ENCODE data around the gene KDM5D.

KDM5D gene

DNA sequence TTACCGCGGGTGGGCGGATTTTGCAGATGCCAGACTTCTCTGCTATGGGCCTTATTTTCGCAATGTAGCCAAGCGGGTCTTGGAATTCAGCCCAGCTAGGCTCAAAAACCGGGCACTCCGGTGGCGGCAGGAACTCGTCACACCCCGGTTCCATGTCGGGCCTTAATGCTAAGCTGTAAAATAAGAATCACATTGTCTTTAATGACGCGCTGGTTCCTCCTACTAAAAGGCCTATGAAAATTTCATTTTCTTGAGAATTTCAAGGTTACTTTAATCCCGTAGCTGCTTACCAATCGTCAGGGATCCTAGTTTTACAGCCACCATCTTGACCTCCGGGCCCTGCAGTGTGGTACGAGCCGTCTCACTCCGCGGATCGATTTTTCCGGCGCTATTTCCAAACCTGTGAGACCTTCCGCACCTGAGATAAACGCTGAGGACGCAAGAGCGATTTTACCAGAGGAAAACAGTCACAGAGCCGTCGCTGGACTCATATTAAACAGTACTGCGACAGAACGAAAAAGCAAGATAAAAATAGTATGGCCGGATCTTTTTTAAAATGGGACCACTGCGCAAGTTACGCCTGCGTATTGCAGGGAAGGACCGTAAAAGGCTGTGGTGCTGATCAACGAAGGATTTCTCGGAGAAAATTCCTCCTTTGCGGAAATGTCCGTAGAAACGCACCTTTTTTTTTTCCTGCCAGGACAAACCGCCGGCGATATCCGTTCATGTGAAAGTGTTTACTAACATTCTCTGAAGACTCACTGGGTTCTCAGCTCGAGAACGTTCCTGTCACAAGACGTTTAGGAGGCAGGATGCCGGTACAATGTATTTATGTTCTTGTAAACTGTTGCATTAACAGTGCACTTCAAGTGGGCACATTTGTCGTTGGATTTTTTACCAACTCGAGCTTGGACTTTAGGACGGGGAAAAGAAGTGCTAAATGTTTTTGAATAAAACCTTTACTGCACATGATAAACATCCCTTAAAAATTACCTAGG is at the start of gene KDM5D:
KDM5D (minus strand) TSS at position 346 of the 998 bp plus-strand sequence; CDS start at position 154, 192 bp downstream.
- in situ Hi-C loops (cut with MboI; ENCODE audit: low sequenced_read_pairs) = no loop called here

DNA sequence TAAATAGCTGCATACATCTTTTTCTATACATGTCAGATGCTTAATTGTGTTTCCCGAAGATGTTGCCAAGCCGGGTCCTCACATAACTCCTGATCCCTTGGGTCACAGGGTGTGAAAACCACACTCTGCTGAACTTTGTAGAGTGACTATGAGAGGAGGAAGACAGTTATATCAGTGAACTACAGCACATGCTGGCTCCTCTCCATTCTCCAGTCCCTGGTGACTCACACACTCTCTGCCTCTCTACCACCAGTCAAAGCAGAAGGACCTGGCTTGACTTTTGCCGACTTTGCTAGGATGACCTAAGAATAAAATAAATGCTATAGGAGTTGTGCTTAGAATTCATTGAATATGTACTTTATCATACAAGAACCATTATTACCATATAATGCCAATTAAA is 23.8 kb upstream of the KDM5D start:
- in situ Hi-C loops (cut with MboI; ENCODE audit: low sequenced_read_pairs) = no loop called here

DNA sequence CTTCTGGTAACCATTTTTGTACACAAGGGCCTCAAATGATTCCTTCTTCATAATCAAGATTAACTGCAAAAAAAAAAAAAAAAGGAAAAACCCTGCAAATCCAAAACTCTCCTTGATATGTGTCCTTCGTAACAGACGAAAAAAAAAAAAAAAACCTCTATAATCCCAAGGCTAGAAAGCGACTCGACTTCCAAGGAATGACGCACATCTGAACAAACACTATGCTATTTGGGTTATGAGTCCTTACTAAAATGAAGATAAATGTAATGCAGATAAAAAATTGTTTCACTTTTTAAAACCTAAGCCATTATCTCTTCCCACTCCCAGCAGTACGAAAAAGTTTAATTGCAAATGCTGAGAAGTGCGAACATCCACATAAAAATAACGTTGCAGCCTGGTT is 1.2 kb downstream of the KDM5D start:
- in situ Hi-C loops (cut with MboI; ENCODE audit: low sequenced_read_pairs) = no loop called here

DNA sequence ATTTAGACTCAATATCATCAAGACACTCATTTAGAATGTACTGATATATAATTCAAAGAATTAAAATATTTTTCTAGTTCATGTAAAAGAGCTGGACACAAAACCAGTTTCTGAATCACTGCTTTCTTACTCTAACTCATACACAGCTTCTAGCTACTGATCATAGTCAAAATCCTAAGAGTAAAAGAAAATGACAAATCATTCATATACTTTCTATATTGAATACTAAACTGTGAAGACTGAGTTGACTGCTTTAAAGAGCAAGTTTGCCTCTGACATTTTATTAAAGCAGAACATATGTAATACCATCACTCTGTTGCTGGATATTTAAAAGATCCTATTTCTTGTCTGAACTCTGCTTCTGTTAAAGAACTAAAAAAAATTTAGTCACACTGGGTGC is 2.4 kb downstream of the KDM5D start:
- in situ Hi-C loops (cut with MboI; ENCODE audit: low sequenced_read_pairs) = no loop called here

DNA sequence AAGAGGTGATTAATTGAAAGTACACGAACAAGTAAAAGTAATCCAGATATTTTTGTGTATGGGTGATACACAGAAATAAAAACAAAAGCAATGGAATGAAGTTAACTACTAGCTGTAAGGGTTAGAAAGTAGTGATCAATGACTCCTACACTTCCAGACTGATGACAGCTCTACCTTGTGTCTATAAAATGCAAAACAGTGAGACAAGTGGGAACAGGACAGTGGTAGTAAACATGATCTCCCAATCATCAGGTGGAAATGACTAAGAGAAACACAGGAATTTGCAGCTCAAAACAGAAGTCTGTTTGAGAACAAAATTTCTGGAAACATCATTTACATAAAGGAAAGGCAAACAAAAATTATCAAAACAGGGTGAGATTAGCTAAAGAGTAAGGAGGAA is 10.1 kb downstream of the KDM5D start:
- in situ Hi-C loops (cut with MboI; ENCODE audit: low sequenced_read_pairs) = no loop called here

DNA sequence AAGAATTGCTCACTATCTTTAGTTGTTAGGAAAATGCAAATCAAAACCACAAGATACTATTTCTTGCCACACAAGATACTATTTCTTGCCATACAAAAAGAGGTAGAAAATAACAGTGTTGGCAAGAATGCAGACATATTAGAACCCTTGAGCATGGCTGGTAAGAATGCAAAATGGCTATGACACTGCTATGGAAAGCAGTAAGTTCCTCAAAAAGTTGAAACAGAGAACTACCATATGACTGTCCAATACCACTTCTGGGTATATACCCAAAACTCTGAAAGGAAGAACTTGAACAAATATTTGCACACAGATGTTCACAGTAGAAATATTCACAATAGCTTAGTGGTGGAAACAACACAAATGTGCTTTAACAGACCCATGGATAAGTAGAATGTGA is 26.6 kb downstream of the KDM5D start:
- in situ Hi-C loops (cut with MboI; ENCODE audit: low sequenced_read_pairs) = no loop called here

DNA sequence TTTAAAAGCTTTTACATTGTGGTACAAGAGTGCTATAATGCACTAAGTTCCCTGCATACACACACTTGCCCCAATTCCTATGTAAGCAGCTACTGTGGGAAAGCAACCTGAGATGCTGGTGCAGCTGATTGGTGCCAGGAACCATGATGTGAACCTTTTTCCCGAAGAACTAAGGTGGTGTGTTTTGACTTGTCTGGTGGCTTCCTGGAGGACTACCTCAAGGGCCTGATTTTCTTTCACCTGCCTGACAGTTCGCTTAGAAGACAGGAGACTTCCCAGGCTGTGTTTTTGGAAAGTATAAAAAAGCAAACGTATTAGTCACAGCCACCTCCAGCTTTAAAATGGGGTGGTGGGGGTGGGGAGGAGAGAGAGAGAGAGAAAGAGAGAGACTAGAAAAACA is 27.4 kb downstream of the KDM5D start:
- in situ Hi-C loops (cut with MboI; ENCODE audit: low sequenced_read_pairs) = no loop called here

DNA sequence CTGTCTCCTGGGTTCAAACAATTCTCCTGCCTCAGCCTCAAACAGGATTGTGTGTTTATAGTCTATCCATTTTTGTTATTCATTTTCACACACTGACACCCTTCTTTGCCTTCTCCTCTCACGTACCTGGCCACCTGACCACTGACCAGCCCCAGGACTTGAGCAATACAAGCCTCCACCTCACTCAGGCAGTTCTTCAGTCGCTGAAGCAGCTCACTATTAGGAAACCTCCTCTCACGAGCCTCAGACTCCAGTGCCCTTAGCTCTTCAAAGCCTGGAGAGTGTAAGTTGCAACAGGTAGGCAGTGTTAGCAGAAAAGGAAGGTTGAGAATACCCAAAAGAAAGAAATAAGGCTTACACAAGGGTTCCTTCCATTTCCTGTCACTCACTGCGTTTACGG is 29.3 kb downstream of the KDM5D start:
- in situ Hi-C loops (cut with MboI; ENCODE audit: low sequenced_read_pairs) = no loop called here

DNA sequence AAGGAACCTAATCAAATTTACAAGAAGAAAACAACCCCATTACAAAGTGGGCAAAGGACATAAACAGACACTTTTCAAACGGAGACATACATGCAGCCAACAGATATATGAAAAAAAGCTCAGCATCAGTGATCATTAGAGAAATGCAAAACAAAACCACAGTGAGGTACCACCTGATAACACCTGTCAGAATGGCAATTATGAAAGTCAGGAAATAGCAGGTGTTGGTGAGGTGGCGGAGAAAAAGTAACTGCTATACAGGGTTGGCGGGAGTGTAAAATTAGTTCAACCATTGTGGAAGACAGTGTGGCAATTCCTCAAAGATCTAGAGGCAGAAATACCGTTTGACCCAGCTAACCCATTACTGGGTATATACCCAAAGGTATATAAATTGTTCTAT is 31.1 kb downstream of the KDM5D start:
- in situ Hi-C loops (cut with MboI; ENCODE audit: low sequenced_read_pairs) = no loop called here

DNA sequence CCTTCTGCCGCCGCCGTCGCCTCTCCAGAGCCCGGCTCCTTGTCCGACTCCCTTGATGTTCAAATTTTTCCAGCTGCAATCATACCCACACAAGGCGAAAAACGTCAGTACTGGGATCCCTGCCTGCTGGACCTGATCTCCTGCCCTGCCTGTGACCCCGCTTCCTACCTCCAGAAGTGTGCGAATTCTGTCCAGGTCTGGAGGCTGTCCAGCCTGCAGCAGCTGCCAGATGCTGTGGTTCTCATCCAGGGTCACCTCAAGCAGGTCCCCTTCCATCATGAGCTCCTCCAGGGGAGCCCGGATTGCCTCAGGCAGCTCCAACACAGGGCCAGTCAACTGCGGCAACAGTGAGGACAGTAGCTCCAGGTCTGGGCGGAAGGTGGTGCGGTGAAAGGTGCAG is 38.3 kb downstream of the KDM5D start:
- in situ Hi-C loops (cut with MboI; ENCODE audit: low sequenced_read_pairs) = no loop called here

DNA sequence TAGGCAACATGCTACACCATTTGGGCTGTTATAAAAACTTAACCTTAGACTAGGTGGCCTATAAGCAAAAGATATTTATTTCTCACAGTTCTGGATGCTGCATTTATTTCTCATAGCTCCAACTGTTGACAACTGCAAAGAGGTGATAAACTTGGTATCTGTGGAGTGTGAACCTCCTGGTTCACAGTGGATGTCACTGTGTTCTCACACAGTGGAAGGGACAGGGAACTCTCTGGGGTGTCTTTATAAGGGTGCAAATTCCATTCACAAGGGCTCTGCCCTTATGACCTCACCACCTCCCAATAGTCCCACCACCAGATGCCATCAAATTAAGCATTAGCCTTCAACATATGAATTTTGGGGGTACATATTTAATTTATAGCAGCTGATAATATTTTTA is 46.0 kb downstream of the KDM5D start:
- in situ Hi-C loops (cut with MboI; ENCODE audit: low sequenced_read_pairs) = no loop called here

DNA sequence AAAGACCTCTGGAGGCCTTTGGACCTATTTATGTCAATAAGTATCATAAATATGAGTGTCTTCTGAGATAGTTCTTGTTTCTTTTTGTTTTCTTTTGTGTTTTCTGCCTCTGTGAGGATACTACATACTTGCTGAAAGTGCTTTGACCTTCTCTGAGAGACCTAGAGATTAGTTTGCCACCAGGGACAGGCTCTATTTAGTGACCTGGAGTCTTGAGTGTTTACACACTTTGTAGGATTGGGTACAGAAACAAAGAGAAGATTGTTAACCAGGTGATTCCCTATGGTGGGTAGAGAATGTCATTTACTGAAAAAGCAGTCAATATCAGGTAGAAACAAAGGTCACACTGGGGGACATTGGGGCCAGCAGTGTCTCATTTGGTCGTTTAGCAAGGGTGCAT is 63.7 kb downstream of the KDM5D start:
- in situ Hi-C loops (cut with MboI; ENCODE audit: low sequenced_read_pairs) = no loop called here
